Measurements from ENCODE around the gene ZNF777.
A peak's percentile ranks its signal among the peaks of the same experiment; 100 is the strongest.
"Not testable (repeated sequence)": the region's sequence is repeated elsewhere in the genome, so short reads cannot be mapped to it uniquely, and the experiment has no call there.

Gene ZNF777

GRCh38 chr7:149460493-149461277, at the start of gene ZNF777:
TSS of gene ZNF777 (minus strand) at chr7:149461062. CDS start at chr7:149456022, 5,040 bp downstream.
- peak; percentile 88 for DNase-seq

GRCh38 chr7:149510248-149510647, 49.4 kb upstream of the ZNF777 start:
- no peak for DNase-seq

GRCh38 chr7:149509774-149510173, 48.9 kb upstream of the ZNF777 start:
- no peak for DNase-seq

GRCh38 chr7:149505551-149505950, 44.7 kb upstream of the ZNF777 start:
- DNase-seq = no peak

- no peak for DNase-seq
Measured at GRCh38 chr7:149501651-149502050, 40.8 kb upstream of the ZNF777 start.

GRCh38 chr7:149500910-149501309, 40.0 kb upstream of the ZNF777 start:
- DNase-seq = no peak

- DNase-seq = no peak
Measured at GRCh38 chr7:149500201-149500600, 39.3 kb upstream of the ZNF777 start.

GRCh38 chr7:149498811-149499210, 37.9 kb upstream of the ZNF777 start:
- no peak for DNase-seq

GRCh38 chr7:149497467-149498261, 36.8 kb upstream of the ZNF777 start, which contains the start of gene ZNF746:
TSS of gene ZNF746 (minus strand) at chr7:149497809. CDS start at chr7:149497536, 273 bp downstream.
- DNase-seq = peak; percentile 90

- DNase-seq = peak; percentile 39
Measured at GRCh38 chr7:149496642-149497391, 36.0 kb upstream of the ZNF777 start.

- DNase-seq = no peak
Measured at GRCh38 chr7:149495785-149496641, 35.2 kb upstream of the ZNF777 start.

GRCh38 chr7:149494738-149495368, 34.0 kb upstream of the ZNF777 start:
- DNase-seq = no peak

- not testable (repeated sequence) for DNase-seq
Measured at GRCh38 chr7:149493975-149494374, 33.1 kb upstream of the ZNF777 start.

GRCh38 chr7:149493366-149493765, 32.5 kb upstream of the ZNF777 start:
- no peak for DNase-seq

- no peak for DNase-seq
Measured at GRCh38 chr7:149490083-149490760, 29.4 kb upstream of the ZNF777 start.

GRCh38 chr7:149489391-149490024, 28.6 kb upstream of the ZNF777 start:
- no peak for DNase-seq

GRCh38 chr7:149479568-149479967, 18.7 kb upstream of the ZNF777 start:
- no peak for DNase-seq

- no peak for DNase-seq
Measured at GRCh38 chr7:149478754-149479153, 17.9 kb upstream of the ZNF777 start.

- no peak for DNase-seq
Measured at GRCh38 chr7:149477494-149478443, 16.9 kb upstream of the ZNF777 start.

All from activated CD4-positive, alpha-beta T cell treated with anti-CD3 and anti-CD28 coated beads, Interleukin-2, amount 50 U/mL, for 16 hours (primary cell).